Fibroblast of lung (primary cell): ENCODE data around the gene SRCAP.

ENCODE experiments used
- CTCF ChIP-seq, 2 donors: IDR thresholded peaks in 1 of 2; conservative IDR thresholded peaks in 1 of 2; 1 replicate in 1 of 2; 2 replicates in 1 of 2; pipeline ENCODE4 v1.5.1; 2011 to 2012; ENCODE audit warnings: low read length in 2 of 2, control low read depth in 1 of 2, inconsistent platforms in 1 of 2, low read depth in 1 of 2, mild to moderate bottlenecking in 1 of 2
- EZH2 ChIP-seq: IDR thresholded peaks from 2 replicates; pipeline ENCODE4 v1.5.1; 2012; ENCODE audit warnings: low read length, control low read depth, mild to moderate bottlenecking; ENCODE audit errors: missing control alignments

DNA sequence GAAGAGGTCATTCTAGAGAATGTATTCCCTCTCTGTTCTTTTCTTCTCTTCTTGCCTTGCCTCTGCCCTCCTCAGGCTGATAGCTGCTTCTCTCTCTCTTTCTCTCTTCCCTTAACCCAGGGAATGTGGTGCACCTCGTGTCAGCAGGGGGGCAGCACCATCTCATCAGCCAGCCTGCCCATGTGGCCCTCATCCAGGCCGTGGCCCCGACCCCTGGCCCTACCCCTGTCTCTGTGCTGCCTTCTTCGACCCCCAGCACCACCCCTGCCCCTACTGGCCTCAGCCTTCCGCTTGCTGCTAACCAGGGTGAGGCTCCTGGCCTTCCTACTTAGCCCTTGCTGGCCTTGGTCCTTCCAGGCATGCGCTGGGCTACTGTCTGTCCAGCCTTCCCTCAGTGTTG is 23.5 kb downstream of the SRCAP start:
- peak in 1 of 2 donors; percentile 5 for TF ChIP-seq CTCF (conservative IDR thresholded peaks at IDR 0.05 in 1 of 2, IDR thresholded peaks at IDR 0.05 in 1 of 2; ENCODE audit: low read depth in 1 of 2, low read length in 2 of 2)
- TF ChIP-seq EZH2, result no peak
